OCI-LY1 (cell line): Measurements from ENCODE around the gene GCC2.

Experiments
- CTCF ChIP-seq: fragments of 200-600 bp; sonication (generic), shearing (Covaris generic); IDR thresholded peaks from 2 replicates; pipeline ENCODE4 v1.5.1; 2017; ENCODE audit warnings: mild to moderate bottlenecking, antibody characterized with exemption, low read length, moderate library complexity, mixed read lengths
- EZH2 ChIP-seq: fragments of 200-600 bp; sonication (generic), shearing (Covaris generic); IDR thresholded peaks from 2 replicates; pipeline ENCODE4 v1.8.0; 2017; ENCODE audit warnings: borderline replicate concordance, mixed run types, mild to moderate bottlenecking, antibody characterized with exemption, low read length, moderate library complexity, mixed read lengths

- TF ChIP-seq CTCF (no peak), EZH2 (no peak)
Measured at GRCh38 chr2:108414256-108414876, 34.6 kb upstream of the GCC2 start.
